GM18517 (cell line): ENCODE measurements around the gene FIGNL2.
"Not testable (repeated sequence)": the region's sequence is repeated elsewhere in the genome, so short reads cannot be mapped to it uniquely, and the experiment has no call there.

Experiments
- ATAC-seq: cut with Tn5 transposase; IDR thresholded peaks from one replicate; pipeline ENCODE4 v1.9.1; 2021; ENCODE audit warnings: mild to moderate bottlenecking, moderate library complexity; ENCODE audit not compliant: unreplicated experiment

FIGNL2 gene

GRCh38 chr12:51837286-51837685, 11.2 kb downstream of the FIGNL2 start:
- ATAC-seq = no peak

GRCh38 chr12:51836827-51837173, 11.7 kb downstream of the FIGNL2 start:
- ATAC-seq = no peak

DNA sequence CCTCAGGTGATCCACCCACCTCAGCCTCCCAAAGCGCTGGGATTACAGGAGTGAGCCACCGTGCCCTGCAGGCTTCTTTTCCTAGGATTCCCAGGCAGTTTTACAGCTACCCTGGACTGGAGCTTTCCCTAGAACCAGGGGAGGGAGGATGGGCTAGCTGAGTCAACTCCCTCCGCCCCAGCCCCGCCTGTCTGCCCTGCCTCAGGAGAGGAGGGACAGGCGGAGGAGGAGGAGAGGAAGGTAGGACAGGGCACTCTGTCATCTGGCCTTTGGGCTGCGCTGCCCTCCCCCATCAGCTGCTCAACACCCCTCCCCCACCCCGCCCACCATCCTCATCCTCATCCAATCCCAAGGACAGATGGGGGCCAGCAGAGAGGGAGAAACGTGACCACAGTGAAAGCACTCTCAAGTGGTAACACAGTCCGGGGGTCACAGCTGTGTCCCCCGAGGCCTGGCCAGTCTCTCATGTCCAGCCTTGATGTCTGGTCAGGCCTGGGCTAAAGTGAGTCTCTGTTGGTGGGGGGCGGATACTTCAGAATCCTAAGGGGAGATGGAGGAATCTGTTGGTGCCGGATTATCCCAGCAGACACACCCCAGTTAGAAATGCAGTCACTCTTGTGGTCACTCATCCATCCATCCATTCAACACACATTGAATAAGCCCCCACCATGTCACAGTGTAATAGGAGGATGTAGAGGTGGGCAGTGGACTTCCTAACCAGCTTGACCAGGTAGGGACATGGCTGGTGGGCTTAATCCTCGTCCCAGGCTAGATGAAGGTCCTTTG, 12.3 kb downstream of the FIGNL2 start:
- no peak for ATAC-seq

DNA sequence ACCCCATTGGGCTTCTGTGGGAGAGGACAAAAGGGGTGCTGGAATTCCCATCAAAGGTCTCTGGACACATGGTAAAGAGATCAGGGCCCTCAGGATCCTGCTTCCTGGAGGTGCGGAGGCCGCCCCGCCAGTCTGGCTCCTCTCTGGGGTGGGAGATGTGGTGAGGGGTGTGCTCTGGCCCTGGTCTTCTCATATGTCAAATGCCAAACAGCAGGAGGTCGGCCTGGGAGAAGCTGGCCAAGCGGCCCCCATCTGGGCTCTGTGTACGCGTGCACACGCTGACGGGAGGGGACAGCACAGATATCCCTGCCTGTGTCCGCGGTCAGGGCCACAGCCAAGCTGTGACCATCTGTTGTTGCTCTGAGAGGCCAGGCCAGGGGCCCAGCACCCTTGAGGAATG, 14.1 kb downstream of the FIGNL2 start:
- ATAC-seq = no peak

GRCh38 chr12:51833448-51834227, 14.9 kb downstream of the FIGNL2 start:
- ATAC-seq = no peak

DNA sequence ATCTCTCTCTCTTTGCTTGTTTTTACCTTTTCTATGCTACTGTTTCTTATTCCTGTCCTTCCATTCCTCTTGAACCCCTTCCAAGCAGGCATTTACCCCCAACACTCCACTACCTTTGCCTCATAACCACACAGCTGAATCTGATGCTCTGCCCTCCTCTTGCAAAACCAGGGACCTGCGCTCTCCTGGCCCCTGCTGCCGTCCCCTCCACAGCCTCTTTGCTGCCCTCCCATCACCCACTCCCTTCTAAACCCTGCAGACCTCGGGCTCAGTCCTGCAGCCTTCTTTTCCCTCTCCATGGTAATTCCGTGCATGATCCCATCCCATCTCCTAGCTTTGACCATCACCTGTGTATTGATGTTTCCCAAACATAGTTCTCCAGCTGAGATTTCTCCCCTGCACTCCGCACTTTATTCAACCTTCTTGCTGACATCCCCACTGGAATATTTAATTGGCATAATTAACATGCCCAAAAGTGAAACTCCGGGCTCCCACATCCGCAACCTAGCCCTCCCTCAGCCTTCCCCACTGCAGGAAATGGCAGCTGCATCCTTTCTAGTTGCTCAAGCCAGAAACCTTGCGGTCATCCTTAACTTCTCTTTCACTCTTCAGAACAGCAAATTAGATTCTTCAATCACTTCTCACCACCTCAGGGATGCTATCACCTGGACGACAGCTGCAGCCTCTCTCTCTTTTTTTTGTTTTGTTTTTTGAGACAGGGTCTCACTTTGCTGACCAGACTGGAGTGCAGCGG, 16.0 kb downstream of the FIGNL2 start:
- ATAC-seq = no peak

DNA sequence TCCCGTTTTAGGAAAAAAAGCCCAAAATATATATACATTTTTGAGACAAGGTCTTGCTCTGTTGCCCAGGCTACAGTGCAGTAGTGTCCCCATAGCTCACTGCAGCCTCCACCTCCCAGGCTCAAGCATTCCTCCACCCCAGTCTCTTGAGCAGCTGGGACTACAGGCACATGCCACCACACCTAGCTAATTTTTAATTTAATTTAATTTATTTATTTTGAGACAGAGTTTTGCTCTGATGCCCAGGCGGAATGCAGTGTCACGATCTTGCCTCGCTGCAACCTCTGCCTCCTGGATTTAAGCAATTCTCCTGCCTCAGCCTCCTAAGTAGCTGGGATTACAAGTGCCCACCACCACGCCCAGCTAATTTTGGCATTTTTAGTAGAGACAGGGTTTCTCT, 16.7 kb downstream of the FIGNL2 start:
- ATAC-seq = not testable (repeated sequence)

DNA sequence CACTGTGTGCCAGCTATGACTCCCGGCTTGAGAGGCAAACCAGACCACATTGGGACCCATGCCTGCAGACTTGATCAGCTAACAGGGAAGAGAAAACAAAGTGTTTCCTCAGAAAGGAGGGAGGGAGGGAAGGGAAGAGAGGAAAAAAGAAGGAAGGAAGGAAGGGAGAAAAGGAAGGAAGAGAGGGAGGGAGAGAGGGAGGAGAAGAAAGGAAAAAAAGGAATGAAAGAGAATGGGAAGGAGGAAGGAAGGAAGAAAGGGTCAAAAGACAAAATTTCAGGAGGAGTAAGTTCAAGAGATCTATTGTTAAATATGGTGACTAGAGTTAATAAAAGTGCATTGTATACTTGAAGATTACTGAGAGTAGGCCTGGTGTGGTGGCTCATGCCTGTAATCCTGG, 18.9 kb downstream of the FIGNL2 start:
- ATAC-seq = no peak

GRCh38 chr12:51829011-51829481, 19.5 kb downstream of the FIGNL2 start:
- ATAC-seq = no peak

GRCh38 chr12:51827925-51828818, 20.3 kb downstream of the FIGNL2 start:
- ATAC-seq = no peak

DNA sequence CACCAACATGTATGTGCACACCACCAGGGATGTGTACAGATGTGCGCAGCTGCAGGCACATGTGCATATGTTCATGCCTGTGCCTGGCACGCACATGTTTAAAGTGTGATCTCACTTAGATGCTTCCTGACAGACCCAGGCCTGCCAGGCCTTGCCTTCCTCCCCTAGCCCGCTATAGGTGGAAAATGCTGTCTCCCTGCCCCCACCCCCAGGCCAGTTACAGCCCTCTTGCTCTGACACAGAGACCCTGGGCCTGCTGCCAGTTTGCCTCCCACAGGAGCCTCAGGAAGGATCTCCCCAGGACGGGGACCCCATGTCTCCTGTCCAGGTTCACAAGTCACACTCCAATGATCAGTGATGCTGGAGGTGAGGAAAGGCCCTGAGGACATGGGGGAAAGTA, 21.6 kb downstream of the FIGNL2 start:
- ATAC-seq = no peak

- no peak for ATAC-seq
These were observed 23.3 kb downstream of the FIGNL2 start for GRCh38 chr12:51825216-51825615.

DNA sequence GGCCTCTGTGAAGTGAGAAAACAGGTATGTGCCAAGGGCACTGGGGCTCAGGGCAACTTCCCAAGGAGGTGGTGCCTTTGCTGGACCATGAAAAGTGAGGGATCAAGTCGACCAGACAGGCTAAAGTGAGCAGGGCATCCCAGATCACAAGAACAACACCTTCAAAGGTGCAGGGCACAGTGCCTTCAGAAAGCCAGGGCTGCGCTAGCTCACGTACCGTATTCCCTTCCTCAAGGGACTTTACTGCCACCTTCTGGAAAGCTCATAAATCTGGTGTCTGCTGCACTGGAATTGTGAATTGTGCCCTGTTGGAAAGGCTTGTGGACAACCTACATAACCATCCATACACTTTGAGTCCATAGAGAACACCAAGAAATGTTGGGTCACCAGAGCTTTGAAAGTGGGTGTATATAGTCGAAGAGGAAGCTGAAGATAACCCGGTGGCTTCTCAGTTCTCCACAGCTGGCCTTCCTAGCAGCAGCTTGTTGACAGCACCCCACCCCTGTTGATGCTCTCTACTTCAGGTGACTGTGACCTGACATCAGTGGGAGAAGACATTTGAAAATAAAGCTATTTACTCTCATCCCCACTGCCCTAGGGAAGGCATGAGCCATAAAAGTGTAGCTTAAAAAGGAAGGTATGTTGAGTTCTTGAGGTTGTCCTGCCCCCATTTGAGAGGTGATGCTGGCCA, 24.5 kb downstream of the FIGNL2 start:
- ATAC-seq = no peak

GRCh38 chr12:51822956-51823355, 25.6 kb downstream of the FIGNL2 start:
- no peak for ATAC-seq

- no peak for ATAC-seq
These were observed 26.3 kb downstream of the FIGNL2 start for GRCh38 chr12:51822261-51822616.

DNA sequence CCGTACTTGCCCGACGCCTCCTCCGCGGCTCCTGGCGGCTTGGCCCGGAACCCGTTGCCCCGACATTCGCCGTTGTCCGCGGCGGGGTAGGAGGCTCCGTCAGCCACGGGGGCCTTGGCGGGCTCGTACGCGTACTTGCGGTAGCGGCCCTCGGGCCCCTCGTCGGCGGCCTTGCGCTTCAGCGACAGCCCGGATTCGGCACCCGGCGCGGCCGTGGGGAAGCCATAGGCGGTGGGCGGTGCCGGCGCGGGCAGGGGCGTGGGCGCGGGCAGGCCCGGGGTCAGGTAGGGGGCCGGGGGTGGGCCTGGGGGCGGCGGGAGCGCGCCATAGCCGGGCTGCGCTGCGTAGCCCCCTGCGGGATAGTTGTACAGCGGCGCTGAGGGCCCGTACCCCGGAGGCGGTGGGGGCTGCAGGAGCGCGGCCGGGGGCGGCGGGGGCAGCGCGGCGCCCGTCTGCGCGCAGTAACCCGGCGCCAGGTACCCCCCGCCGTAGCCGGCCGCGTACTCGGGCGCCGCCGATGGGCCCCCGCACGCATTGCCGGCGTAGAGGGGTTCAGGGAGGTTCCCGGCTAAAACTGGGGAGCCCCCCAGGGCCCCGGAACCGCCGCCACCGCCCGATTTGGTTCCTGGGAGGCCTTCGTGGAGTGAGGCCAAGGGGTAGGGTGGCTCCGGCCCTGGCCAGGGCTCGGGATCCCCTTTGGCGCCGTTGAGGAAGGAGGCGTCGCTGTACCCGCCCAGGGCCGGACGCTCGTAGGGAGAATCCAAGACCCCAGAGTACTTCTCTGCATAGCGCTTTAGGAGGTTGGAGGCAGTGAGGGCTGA, 26.9 kb downstream of the FIGNL2 start:
- ATAC-seq = no peak

DNA sequence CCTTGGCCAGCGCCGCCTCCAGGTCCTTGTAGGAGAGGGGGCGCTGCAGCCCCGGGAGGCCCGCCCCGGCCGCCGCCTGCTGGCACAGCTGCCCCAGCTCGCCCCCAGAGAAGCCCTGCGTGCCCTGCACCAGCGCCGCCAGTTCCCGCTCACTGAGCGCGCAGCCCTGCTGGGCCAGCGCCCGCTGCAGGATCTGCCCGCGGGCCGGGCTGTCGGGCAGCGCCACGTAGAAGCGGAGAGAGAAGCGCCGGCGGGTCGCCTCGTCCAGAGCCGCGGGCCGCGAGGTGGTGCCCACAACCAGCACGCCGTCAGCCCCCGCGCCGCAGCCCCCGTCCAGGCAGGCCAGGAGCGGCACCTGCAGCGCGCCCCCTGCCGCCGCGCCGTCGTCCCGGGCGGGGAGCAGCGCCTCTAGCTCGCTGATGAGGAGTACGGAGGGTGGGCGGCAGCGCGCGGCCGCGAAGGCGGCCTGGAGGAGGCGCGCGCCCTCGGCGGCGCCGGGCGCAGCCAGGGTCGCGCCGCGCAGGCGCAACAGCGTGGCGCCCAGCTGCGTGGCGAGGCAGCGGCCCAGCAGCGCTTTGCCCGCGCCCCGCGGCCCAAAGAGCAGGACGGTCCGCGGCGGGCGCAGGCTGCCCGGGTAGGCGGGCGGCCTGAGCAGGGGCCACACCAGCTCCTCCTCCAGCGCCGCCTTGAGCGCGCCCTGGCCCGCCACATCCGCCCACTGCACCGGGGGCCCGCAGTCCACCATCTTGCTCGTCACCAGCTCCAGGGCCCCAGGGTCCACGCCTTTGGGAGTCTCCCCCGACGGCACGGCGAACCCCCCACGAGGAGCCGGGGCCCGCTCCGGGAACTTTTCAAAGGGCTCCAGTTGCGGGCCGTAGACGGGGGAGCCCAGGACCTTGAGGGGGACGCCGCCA, 27.7 kb downstream of the FIGNL2 start:
- ATAC-seq = no peak
